ENCODE results near the gene PSMG4. TPM values are rescaled to one million over a fixed set of nuclear protein-coding genes. Genes with fewer than 3 reads are reported as not detected.

Gene PSMG4
- total and polyA plus RNA-seq, 9 of the 15 experiments (the other 6 are each of a cell fraction or from before 2014, with no cell fraction given), result 12.9 to 185 (median 52.0) TPM

GRCh38 chr6:3258720-3259490 lies at the start of gene PSMG4 (continued):
- peak; percentile 59; the same call in 1 of the 2 replicates for TF ChIP-seq GABPA (tag; conservative IDR thresholded peaks at IDR 0.05; ENCODE audit: low read depth)
- TF ChIP-seq DPF2 (IDR thresholded peaks at IDR 0.05), result no peak; the same call in 1 of the 2 replicates
- TF ChIP-seq ZNF76 (CRISPR knock-in tag; IDR thresholded peaks at IDR 0.05; ENCODE audit: borderline replicate concordance), result peak; percentile 30; the same call in 1 of the 2 replicates
- no peak for TF ChIP-seq CHAMP1 (IDR thresholded peaks at IDR 0.05)
- no peak; a peak in 1 of 4 replicates for TF ChIP-seq ZNF639 (CRISPR knock-in tag; conservative IDR thresholded peaks at IDR 0.05 in 1 of 2, IDR thresholded peaks at IDR 0.05 in 1 of 2)
- TF ChIP-seq RAD51 (IDR thresholded peaks at IDR 0.05; ENCODE audit: borderline replicate concordance, low read depth), result no peak
- no peak for TF ChIP-seq SETDB1 (IDR thresholded peaks at IDR 0.05; ENCODE audit: low read length)
- TF ChIP-seq SIX5 (IDR thresholded peaks at IDR 0.05; ENCODE audit: borderline replicate concordance in 1 of 2, insufficient read depth in 1 of 2, low read depth in 1 of 2, low read length in 2 of 2), result no peak
- no peak for TF ChIP-seq SMAD3 (CRISPR knock-in tag; conservative IDR thresholded peaks at IDR 0.05)
- TF ChIP-seq RBM14 (IDR thresholded peaks at IDR 0.05; ENCODE audit: borderline replicate concordance, insufficient read depth, low read depth, low read length), result 0 out of 2 replicates have a peak, but pooled peaks have one; percentile 57
- no peak for TF ChIP-seq EHMT2 (IDR thresholded peaks at IDR 0.05)
- TF ChIP-seq CEBPB (tag; IDR thresholded peaks at IDR 0.05), result no peak
- TF ChIP-seq OTX1 (CRISPR knock-in tag; IDR thresholded peaks at IDR 0.05), result no peak
- TF ChIP-seq PREB (CRISPR knock-in tag; IDR thresholded peaks at IDR 0.05), result no peak
- no peak for TF ChIP-seq SFPQ (IDR thresholded peaks at IDR 0.05; ENCODE audit: low read depth, low read length)
